Sigmoid colon (tissue), 7 donors: ENCODE measurements around the gene ACVR1. TPM values are rescaled to one million over a fixed set of nuclear protein-coding genes. Genes with fewer than 3 reads are reported as not detected.
A peak's percentile ranks its signal among the peaks of the same experiment; 100 is the strongest.

ENCODE experiments used
- DNase-seq: peaks from one replicate; pipeline ENCODE4 v3.0.0-alpha.2; 2019
- H3K27ac ChIP-seq, 4 donors: fragments of 200-600 bp; sonication (generic); one replicate each; pipeline ENCODE4 v1.5.1; 2016 to 2019; ENCODE audit warnings: mild to moderate bottlenecking in 1 of 4
- H3K27me3 ChIP-seq, 3 donors: fragments of 200-600 bp; sonication (generic); one replicate each; pipeline ENCODE4 v1.5.1; 2019; ENCODE audit warnings: mild to moderate bottlenecking in 1 of 3
- H3K36me3 ChIP-seq, 4 donors: fragments of 200-600 bp; sonication (generic); one replicate each; pipeline ENCODE4 v1.5.1; 2016 to 2019
- H3K4me1 ChIP-seq, 4 donors: fragments of 200-600 bp; sonication (generic); one replicate each; pipeline ENCODE4 v1.5.1; 2017 to 2019
- H3K4me3 ChIP-seq, 4 donors: fragments of 200-600 bp; sonication (generic); one replicate each; pipeline ENCODE4 v1.5.1; 2017 to 2019; ENCODE audit warnings: mild to moderate bottlenecking in 2 of 4, moderate library complexity in 1 of 4
- H3K9me3 ChIP-seq, 4 donors: fragments of 200-600 bp in 3 of 4; sonication (generic) in 3 of 4; one replicate each; pipeline versions ENCODE4 v1.5.1 to v1.6.1; 2013 to 2019
- EP300 ChIP-seq, 4 donors: sonication (generic); formaldehyde crosslinking; IDR thresholded peaks; one replicate each; pipeline ENCODE4 v1.6.1; 2017; ENCODE audit warnings: antibody characterized with exemption in 4 of 4
- POLR2A ChIP-seq, 2 donors: fragments of 450-650 bp; IDR thresholded peaks; one replicate each; pipeline ENCODE4 v1.6.1; 2016; ENCODE audit warnings: antibody characterized with exemption in 2 of 2, mild to moderate bottlenecking in 2 of 2, moderate library complexity in 2 of 2
- POLR2AphosphoS5 ChIP-seq, 4 donors: sonication (generic); formaldehyde crosslinking; IDR thresholded peaks; one replicate each; pipeline ENCODE4 v1.6.1; 2017; ENCODE audit warnings: antibody characterized with exemption in 4 of 4
- WGBS, 2 donors: extraction: QIAGEN DNeasy Blood & Tissue Kit; methylation state at CpG; one replicate each; pipeline ENCODE4 v1.1.7; 2013; 5-methylcytosine and 5-hydroxymethylcytosine counted together
- intact Hi-C: fragments of 100-400 bp; cut with DNase I; formaldehyde crosslinking; loops from one replicate; pipeline ENCODE4 v1.15.1; 2023
- polyA plus RNA-seq, 3 donors: library from polyadenylated mRNA; stranded (reverse); fragments of 200-250 nt; gene quantifications; one replicate each; pipeline ENCODE4 v1.2.3, GENCODE V29; 2013
- total RNA-seq, 4 donors: library from RNA; depleted of rRNA; stranded (reverse); fragments of >200 nt; gene quantifications; one replicate each; pipeline ENCODE4 v1.1.0, GENCODE V29; 2016
- TF ChIP-seq, protein P1 (sequence below), 4 experiments: fragments of 450-650 bp in 3 of 4; fragments of 200-600 bp in 1 of 4; IDR thresholded peaks; one replicate each; pipeline ENCODE4 v1.5.1; 2016 to 2019; ENCODE audit warnings: antibody characterized with exemption in 4 of 4, mild to moderate bottlenecking in 3 of 4, moderate library complexity in 2 of 4
- donor health status: healthy with polysubstance abuse.
- donor health status: Bipolar disorder and iron deficiency.
- donor health status: healthy.

Gene ACVR1
- total and polyA plus RNA-seq, 7 donors = 2.3 to 36.0 (median 20.0) TPM

DNA sequence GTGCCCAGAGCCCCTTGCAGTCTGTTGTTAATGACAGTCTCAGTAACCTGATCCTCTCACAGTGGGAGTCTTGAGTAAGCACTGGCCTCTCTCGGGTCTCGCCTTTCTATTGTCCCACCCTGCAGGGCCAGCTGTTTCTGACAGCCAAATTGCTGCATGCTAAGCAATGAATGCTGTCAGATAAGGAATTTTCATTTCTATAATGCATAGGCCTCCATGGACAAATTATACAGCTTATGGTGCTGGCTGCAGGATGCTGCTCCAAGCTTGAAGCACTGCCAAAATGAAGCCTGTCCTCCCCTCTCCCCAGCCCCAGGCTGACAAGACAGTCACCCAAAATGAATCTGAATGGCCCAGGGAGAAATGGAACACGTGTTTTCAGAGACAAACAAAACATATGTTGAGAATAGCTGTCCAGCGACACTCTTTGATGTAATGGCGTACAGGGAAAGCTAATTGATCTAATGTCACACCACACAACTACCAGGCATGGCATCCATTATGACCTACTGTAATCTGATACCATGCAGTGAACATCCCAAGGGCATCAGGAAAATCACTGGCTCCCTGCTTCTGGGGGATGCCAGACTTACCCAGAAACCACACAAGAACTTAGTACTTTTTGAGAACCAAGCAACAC is 36.8 kb downstream of the ACVR1 start:
- no peaks in the 10 kb centered on the region for H3K27me3 ChIP-seq
- TF ChIP-seq, protein P1, sequence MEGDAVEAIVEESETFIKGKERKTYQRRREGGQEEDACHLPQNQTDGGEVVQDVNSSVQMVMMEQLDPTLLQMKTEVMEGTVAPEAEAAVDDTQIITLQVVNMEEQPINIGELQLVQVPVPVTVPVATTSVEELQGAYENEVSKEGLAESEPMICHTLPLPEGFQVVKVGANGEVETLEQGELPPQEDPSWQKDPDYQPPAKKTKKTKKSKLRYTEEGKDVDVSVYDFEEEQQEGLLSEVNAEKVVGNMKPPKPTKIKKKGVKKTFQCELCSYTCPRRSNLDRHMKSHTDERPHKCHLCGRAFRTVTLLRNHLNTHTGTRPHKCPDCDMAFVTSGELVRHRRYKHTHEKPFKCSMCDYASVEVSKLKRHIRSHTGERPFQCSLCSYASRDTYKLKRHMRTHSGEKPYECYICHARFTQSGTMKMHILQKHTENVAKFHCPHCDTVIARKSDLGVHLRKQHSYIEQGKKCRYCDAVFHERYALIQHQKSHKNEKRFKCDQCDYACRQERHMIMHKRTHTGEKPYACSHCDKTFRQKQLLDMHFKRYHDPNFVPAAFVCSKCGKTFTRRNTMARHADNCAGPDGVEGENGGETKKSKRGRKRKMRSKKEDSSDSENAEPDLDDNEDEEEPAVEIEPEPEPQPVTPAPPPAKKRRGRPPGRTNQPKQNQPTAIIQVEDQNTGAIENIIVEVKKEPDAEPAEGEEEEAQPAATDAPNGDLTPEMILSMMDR (IDR thresholded peaks at IDR 0.05) = no peak
- no peak for TF ChIP-seq EP300 (IDR thresholded peaks at IDR 0.05)
- no peak overlapping the region for H3K4me3 ChIP-seq
- H3K36me3 ChIP-seq = no peaks in the 10 kb centered on the region
- intact Hi-C loops = loop anchor here (2.0 kb wide), 1 partner anchor 38 kb away; the partner anchor contains the start of gene ACVR1
- DNase-seq = no peak
- no peaks in the 10 kb centered on the region for H3K9me3 ChIP-seq
- peaks cover 0 to 60% (median 52%) of the 10 kb centered on the region in 4 donors for H3K4me1 ChIP-seq
- WGBS, 2 donors = 79 to 84% methylated on average over 5 of the region's 5 CpGs
- peak overlapping the region in 3 of 4 donors; percentile 73 to 82 (median 80) for H3K27ac ChIP-seq

DNA sequence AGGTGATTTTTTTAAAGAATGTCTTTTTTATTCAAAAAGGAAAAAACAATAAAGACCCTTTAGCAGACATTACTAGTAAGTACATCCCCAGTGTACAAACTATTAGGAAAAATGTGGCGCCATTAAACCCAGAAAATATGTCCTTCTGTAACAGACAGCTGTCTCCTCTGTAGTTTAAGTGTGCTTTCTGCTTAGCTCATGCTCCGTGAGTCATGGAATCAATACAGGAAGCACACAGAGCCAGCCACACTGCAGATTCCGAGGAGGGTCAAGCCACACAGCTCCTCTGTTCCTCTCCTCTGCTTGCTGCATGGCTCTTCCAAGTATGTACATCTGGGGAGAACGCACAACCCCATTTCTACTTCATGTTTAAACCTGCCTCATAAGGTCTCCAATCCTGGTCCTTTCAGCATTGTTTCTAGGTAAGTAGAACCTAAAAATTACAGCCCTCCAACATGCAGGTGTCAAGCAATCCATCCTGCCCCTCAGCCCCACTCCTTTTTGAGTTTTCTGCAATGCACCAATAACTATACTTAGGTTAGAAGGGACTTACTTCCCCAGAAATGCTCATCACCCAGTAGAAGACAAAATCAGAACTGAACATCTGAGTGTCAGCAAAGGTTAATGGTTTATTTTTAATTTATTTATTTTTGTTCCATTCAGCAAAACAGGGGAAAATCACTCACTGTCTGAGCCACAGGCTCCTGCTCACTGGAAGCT is 37.5 kb downstream of the ACVR1 start:
- intact Hi-C loops = loop anchor here (2.0 kb wide), 1 partner anchor 38 kb away; the partner anchor contains the start of gene ACVR1
- H3K4me3 ChIP-seq = peak overlapping the region; percentile 6 to 45 (median 42)
- H3K36me3 ChIP-seq = no peaks in the 10 kb centered on the region
- H3K9me3 ChIP-seq = no peaks in the 10 kb centered on the region
- WGBS, 2 donors = 41 to 54% methylated on average over 4 of the region's 4 CpGs
- H3K4me1 ChIP-seq = peaks cover 0 to 60% (median 50%) of the 10 kb centered on the region in 4 donors
- H3K27me3 ChIP-seq = no peaks in the 10 kb centered on the region
- DNase-seq = no peak
- H3K27ac ChIP-seq = peak overlapping the region; percentile 64 to 82 (median 76)
- TF ChIP-seq, protein P1 (IDR thresholded peaks at IDR 0.05) = no peak
- no peak for TF ChIP-seq POLR2A (IDR thresholded peaks at IDR 0.05)
- no peak for TF ChIP-seq EP300 (IDR thresholded peaks at IDR 0.05)
- peak in 2 of 4 donors; percentile 7 to 44 for TF ChIP-seq POLR2AphosphoS5 (IDR thresholded peaks at IDR 0.05)

DNA sequence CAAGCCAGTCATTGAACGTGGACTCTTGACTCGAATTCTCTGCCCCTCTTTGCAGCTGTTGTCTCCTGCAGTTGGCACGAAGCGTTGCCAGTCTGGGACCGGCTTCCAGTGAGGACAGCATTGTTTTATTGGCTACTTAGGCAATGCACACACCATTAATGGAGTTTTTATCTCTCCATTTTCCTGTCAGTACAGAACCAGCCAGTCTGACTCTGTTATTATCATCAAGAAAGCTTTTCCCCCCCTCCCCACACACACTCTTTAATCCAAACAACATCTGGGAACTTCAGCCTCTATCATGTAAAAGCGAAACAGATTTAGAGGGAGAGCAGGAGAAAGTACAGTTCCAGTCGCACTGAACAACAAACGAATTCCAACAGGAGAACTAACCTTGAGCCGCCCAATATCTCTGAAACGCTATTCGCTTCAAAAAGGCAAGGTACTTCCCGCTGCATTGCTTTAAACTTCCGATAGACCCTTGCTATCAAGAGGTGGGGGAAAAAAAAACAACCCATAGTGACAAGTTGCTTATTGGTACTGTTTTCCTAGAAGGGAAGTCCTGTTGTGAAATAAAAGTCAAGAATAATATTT is 38.2 kb downstream of the ACVR1 start:
- peak; percentile 72 for DNase-seq
- peaks cover 0 to 58% (median 51%) of the 10 kb centered on the region in 4 donors for H3K4me1 ChIP-seq
- intact Hi-C loops = loop anchor here (2.0 kb wide), 1 partner anchor 39 kb away; the partner anchor contains the start of gene ACVR1

DNA sequence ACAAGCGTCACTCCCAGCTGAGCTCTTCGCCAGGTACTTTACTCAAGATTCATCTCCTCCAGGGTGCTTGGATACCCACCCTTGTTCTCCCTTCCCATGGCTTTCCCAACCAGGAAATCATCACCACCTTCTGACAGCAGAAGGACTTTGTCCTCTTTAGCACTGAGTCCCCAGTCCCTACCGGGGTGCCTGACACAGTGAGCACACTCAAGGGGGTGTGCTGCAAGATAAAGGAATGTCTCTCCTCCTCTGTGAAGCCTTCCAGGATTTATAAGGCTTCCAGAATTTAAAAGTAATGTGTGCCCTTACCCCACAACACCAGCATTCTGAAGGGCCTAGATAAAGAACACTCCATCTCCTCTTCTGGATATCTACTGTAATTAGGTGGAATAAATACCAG is 39.6 kb downstream of the ACVR1 start:
- H3K9me3 ChIP-seq = no peaks in the 10 kb centered on the region
- H3K27ac ChIP-seq = peak overlapping the region in 1 of 4 donors; percentile 12
- H3K27me3 ChIP-seq = no peaks in the 10 kb centered on the region
- intact Hi-C loops = no loop called here
- TF ChIP-seq, protein P1 (IDR thresholded peaks at IDR 0.05) = no peak
- no peak for TF ChIP-seq POLR2A (IDR thresholded peaks at IDR 0.05)
- H3K4me1 ChIP-seq = peaks cover 0 to 57% (median 53%) of the 10 kb centered on the region in 4 donors
- no peaks in the 10 kb centered on the region for H3K36me3 ChIP-seq
- WGBS, 2 donors = 63 to 87% methylated on average over 3 of the region's 3 CpGs
- DNase-seq = no peak
- no peak overlapping the region for H3K4me3 ChIP-seq

More for the DNA sequence above, 38.2 kb downstream of the ACVR1 start:
- no peaks in the 10 kb centered on the region for H3K27me3 ChIP-seq
- TF ChIP-seq EP300 (IDR thresholded peaks at IDR 0.05) (no peak), POLR2A (IDR thresholded peaks at IDR 0.05) (no peak), POLR2AphosphoS5 (IDR thresholded peaks at IDR 0.05) (peak in 1 of 4 donors; percentile 20)
- TF ChIP-seq, protein P1 (IDR thresholded peaks at IDR 0.05) = no peak
- WGBS, 2 donors = 32 to 57% methylated on average over 13 of the region's 13 CpGs
- H3K4me3 ChIP-seq = peak overlapping the region; percentile 6 to 45 (median 42)
- no peaks in the 10 kb centered on the region for H3K36me3 ChIP-seq
- no peaks in the 10 kb centered on the region for H3K9me3 ChIP-seq
- peak overlapping the region; percentile 64 to 82 (median 76) for H3K27ac ChIP-seq
